Measurements from ENCODE around the gene ALDH6A1.

GRCh38 chr14:74105381-74105780 is 21.1 kb upstream of the ALDH6A1 start:
- TF ChIP-seq POLR2A (IDR thresholded peaks at IDR 0.05; ENCODE audit: low read depth, low read length), result no peak
- no peak for TF ChIP-seq SPI1 (IDR thresholded peaks at IDR 0.05; ENCODE audit: low read depth, low read length)
- no peak for TF ChIP-seq POLR2AphosphoS5 (IDR thresholded peaks at IDR 0.05; ENCODE audit: low read depth, low read length)
- no peak for TF ChIP-seq TAF1 (IDR thresholded peaks at IDR 0.05; ENCODE audit: low read depth, low read length)
- TF ChIP-seq PAX5 (IDR thresholded peaks at IDR 0.05; ENCODE audit: insufficient read depth, low read length, severe bottlenecking), result no peak
- TF ChIP-seq POU2F2 (IDR thresholded peaks at IDR 0.05; ENCODE audit: low read depth, low read length), result no peak

Measured in GM12891 (cell line).